GM18870 (cell line): ENCODE results near the gene DIS3L2.
"Not testable (repeated sequence)": the region's sequence is repeated elsewhere in the genome, so short reads cannot be mapped to it uniquely, and the experiment has no call there.

Experiments
- ATAC-seq: cut with Tn5 transposase; IDR thresholded peaks from one replicate; pipeline ENCODE4 v1.9.1; 2021; ENCODE audit warnings: moderate library complexity; ENCODE audit not compliant: unreplicated experiment

Gene DIS3L2

DNA sequence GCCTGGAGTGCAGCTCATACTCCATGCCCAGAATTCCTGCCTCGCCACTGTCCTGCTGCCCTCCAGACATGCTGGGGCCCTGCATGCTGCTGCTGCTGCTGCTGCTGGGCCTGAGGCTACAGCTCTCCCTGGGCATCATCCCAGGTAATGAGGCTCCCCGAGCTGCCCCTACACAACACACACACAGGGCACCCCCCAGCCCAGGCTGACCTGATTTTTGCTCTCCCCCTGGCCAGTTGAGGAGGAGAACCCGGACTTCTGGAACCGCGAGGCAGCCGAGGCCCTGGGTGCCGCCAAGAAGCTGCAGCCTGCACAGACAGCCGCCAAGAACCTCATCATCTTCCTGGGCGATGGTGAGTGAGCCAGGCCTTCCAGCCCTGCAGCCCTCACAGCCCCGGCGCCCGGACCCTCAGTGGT is 417.2 kb downstream of the DIS3L2 start, which contains the start of gene ALPP:
Gene ALPP, plus strand, starts transcription at position 17 of the 417 bp plus-strand sequence. Its CDS starts 52 bp downstream, at position 69.
- not testable (repeated sequence) for ATAC-seq

GRCh38 chr2:232379610-232380590 is 418.4 kb downstream of the DIS3L2 start:
- ATAC-seq = not testable (repeated sequence)

- not testable (repeated sequence) for ATAC-seq
Measured at GRCh38 chr2:232381204-232382031, 419.9 kb downstream of the DIS3L2 start.

DNA sequence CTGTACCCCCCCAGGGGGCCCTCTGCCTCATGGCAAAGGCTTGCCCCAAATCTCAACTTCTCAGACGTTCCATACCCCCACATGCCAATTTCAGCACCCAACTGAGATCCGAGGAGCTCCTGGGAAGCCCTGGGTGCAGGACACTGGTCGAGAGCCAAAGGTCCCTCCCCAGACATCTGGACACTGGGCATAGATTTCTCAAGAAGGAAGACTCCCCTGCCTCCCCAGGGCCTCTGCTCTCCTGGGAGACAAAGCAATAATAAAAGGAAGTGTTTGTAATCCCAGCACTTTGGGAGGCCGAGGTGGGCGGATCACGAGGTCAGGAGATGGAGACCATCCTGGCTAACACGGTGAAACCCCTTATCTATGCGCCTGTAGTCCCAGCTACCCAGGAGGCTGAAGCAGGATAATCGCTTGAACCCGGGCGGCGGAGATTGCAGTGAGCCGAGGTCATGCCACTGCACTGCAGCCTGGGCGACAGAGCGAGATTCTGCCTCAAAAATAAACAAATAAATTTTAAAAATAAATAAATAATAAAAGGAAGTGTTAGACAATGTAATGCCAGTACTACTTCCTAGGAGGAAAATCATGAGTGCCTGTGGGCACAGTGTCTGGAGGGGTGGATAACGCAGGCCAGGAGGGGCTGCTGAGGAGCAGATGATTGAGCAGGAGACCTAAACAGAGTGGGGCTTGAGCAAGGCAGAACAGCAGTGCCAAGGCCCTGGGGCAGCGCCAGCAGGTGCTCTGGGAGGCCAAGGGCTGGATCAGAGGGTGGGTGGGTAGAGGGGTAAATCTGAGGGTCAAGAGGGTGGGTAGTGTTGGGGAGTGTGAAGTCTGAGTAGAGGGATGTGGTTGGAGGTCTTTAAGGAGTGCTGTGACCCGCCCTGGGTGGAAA is 421.1 kb downstream of the DIS3L2 start:
- ATAC-seq = no peak

DNA sequence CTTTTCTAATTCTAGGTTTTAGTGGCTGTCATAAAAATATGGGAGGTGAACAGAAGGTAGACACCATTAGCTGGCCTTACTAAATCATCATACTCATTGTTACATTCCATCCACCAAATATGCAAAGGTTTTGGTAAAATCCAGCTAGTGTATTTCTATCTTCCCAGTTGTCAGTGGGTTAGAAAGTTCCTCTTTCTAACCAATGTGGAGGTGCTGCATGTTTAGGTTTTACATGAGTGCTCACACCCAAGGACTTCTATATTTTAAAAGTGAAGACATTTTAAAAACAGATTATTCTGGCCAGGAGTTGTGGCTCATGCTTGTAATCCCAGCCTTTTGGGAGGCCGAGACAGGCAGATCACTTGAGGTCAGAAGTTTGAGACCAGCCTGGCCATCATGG is 423.0 kb downstream of the DIS3L2 start:
- no peak for ATAC-seq

DNA sequence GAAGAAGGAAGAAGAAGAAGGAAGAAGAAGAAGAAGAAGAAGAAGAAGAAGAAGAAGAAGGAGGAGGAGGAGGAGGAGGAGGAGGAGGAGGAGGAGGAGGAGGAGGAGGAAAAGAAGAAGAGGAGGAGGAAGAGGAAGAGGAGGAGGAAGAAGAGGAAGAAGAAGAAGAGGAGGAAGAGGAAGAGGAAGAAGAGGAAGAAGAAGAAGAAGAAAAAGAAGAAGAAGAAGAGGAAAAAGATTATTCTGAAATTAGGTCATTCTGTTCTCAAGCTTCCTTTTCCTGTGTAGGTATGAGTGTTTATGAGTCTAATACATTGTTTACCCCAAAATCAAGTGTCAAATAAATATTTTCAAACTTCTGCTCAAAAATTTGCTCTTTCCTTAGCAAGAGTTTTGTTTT is 423.5 kb downstream of the DIS3L2 start:
- not testable (repeated sequence) for ATAC-seq

- no peak for ATAC-seq
Measured at GRCh38 chr2:232385660-232386489, 424.4 kb downstream of the DIS3L2 start.

- ATAC-seq = no peak
Measured at GRCh38 chr2:232386490-232386739, 424.9 kb downstream of the DIS3L2 start.
